ENCODE results near the gene CIPC. TPM values are rescaled to one million over a fixed set of nuclear protein-coding genes. Genes with fewer than 3 reads are reported as not detected.
A peak's percentile ranks its signal among the peaks of the same experiment; 100 is the strongest.

CIPC gene
- total and polyA plus RNA-seq, 2 of the 13 experiments (the other 11 are each of a cell fraction or from before 2014, with no cell fraction given), result 7.6 to 13.9 TPM

GRCh38 chr14:77097006-77097699, 905 bp upstream of the CIPC start (continued):
- TF ChIP-seq RNF219 (CRISPR knock-in tag; IDR thresholded peaks at IDR 0.05) (peak; percentile 82; the same call in 1 of the 2 replicates), RERE (CRISPR knock-in tag; IDR thresholded peaks at IDR 0.05; ENCODE audit: low read depth) (no peak), HMG20A (CRISPR knock-in tag; IDR thresholded peaks at IDR 0.05; ENCODE audit: borderline replicate concordance) (no peak), SMYD3 (CRISPR knock-in tag; IDR thresholded peaks at IDR 0.05) (peak; percentile 69; the same call in 1 of the 2 replicates), REL (CRISPR knock-in tag; conservative IDR thresholded peaks at IDR 0.05) (0 out of 2 replicates have a peak, but pooled peaks have one; percentile 56), PCBP2 (optimal IDR thresholded peaks at IDR 0.05; ENCODE audit: low read depth, low read length, poor library complexity, severe bottlenecking) (no peak), NPAS2 (CRISPR knock-in tag; IDR thresholded peaks at IDR 0.05; ENCODE audit: borderline replicate concordance) (no peak), ZNF740 (CRISPR knock-in tag; IDR thresholded peaks at IDR 0.05) (no peak), ZNF337 (CRISPR knock-in tag; IDR thresholded peaks at IDR 0.05; ENCODE audit: borderline replicate concordance, low read depth) (no peak), ARID2 (CRISPR knock-in tag; IDR thresholded peaks at IDR 0.05; ENCODE audit: borderline replicate concordance) (peak; percentile 58; the same call in 1 of the 2 replicates), KDM4B (CRISPR knock-in tag; IDR thresholded peaks at IDR 0.05) (no peak), ZSCAN9 (CRISPR knock-in tag; IDR thresholded peaks at IDR 0.05; ENCODE audit: borderline replicate concordance) (0 out of 2 replicates have a peak, but pooled peaks have one; percentile 14)
- TF ChIP-seq, protein P1, sequence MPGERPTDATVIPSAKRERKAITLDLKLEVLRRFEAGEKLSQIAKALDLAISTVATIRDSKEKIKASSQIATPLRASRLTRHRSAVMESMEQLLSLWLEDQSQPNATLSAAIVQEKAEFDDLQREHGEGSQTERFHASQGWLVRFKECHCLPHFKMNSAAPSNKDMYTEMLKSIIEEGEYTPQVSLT (CRISPR knock-in tag; IDR thresholded peaks at IDR 0.05; ENCODE audit: borderline replicate concordance, low read depth), result no peak
